Endothelial cell of coronary artery (primary cell): Measurements from ENCODE around the gene ENTPD7. TPM values are rescaled to one million over a fixed set of nuclear protein-coding genes. Genes with fewer than 3 reads are reported as not detected.

Source experiments
- total RNA-seq: library from RNA; depleted of rRNA; stranded (reverse); fragments of >200 nt; gene quantifications from 2 replicates; pipeline ENCODE4 v1.2.3, GENCODE V29; 2014

ENTPD7 gene, protein sequence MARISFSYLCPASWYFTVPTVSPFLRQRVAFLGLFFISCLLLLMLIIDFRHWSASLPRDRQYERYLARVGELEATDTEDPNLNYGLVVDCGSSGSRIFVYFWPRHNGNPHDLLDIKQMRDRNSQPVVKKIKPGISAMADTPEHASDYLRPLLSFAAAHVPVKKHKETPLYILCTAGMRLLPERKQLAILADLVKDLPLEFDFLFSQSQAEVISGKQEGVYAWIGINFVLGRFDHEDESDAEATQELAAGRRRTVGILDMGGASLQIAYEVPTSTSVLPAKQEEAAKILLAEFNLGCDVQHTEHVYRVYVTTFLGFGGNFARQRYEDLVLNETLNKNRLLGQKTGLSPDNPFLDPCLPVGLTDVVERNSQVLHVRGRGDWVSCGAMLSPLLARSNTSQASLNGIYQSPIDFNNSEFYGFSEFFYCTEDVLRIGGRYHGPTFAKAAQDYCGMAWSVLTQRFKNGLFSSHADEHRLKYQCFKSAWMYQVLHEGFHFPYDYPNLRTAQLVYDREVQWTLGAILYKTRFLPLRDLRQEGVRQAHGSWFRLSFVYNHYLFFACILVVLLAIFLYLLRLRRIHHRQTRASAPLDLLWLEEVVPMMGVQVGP
- 18.4 and 19.2 TPM in 2 replicates for total RNA-seq

DNA sequence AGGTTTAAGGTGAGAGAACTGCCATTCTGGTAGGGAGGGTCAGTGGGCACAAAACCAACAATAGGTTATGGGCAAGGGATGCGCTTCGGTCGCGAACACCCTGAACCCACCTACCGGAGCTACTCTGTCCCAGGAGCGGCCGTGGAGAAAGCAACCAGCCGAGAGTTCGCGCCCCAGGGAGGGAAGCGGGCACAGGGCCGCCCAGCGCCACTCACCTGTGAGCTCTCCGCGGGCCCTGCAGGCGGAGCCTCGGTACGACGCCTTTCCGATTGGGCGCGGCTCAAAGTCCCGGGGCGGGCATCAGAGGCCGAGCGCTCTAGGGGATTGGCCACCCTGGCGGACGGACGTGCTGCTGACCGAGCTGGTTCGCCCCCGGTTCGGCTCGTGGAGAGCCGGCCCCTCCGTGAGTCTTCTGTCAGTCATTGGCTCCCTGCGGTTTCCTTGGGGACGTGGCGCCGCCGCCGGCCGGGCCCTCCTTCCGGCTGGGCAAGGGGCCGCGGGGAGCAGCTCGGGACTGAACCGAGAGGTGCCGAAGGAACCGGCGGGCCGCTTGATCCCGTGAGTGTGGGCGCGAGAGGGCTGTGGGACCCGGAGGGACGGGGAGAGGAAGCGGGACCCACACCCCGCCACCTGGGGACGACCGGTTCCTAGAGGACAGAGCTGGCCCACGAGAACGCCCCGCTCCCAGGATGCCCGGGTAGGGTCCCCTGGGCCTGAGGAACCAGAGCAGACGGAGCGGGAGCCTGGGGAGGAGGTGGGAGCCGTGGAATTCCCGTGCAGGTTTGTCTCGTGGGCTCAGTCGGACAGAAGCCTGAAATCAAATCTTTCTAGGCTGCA is at the start of gene ENTPD7:
ENTPD7 (plus strand) TSS at position 479 of the 837 bp plus-strand sequence. CDS start 448 bp downstream, outside the sequence.

DNA sequence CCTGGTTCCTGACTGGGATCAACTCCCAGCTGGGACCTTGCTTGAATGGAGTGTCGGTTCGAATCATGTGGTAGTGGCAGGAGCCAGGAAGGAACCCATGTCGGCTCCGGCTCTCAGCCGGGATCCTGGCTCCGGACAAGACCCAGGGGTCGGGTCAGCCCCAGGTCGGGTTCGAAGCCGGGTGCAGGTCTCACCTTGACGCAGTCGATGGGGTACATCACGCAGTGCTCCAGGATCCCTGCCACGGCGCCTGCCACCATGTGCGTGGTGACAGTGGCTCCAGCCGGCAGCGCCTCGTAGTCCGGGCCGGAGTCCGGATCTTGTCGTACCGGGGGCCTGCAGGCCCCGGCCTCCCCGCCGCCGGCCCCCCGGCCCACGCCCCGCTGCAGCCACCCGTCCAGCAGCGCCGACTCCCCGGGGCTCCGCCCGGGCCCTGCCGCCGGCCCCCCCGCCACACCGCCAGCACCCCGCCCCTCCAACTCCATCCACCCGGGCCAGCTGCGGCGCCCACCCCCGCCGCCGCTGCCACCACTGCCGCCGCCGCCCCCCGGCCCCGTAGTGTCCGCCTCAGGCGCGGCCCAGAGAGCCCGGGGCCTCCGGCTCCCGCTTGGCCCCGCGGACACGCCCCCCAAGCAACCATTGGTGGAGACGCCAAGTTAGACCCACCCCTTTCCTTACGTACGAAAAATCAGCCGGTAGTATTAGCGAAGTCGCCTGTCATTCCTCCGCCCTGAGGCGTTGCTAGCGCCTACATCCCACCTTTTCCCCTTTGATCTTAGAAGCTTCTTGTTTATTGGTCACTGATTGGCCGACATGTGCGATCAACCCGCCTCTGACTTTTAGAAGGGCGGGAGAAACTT is 39.2 kb upstream of the ENTPD7 start, which contains the start of gene SLC25A28:
SLC25A28 (minus strand) TSS at position 589 of the 860 bp plus-strand sequence; CDS start at position 485, 104 bp downstream.

DNA sequence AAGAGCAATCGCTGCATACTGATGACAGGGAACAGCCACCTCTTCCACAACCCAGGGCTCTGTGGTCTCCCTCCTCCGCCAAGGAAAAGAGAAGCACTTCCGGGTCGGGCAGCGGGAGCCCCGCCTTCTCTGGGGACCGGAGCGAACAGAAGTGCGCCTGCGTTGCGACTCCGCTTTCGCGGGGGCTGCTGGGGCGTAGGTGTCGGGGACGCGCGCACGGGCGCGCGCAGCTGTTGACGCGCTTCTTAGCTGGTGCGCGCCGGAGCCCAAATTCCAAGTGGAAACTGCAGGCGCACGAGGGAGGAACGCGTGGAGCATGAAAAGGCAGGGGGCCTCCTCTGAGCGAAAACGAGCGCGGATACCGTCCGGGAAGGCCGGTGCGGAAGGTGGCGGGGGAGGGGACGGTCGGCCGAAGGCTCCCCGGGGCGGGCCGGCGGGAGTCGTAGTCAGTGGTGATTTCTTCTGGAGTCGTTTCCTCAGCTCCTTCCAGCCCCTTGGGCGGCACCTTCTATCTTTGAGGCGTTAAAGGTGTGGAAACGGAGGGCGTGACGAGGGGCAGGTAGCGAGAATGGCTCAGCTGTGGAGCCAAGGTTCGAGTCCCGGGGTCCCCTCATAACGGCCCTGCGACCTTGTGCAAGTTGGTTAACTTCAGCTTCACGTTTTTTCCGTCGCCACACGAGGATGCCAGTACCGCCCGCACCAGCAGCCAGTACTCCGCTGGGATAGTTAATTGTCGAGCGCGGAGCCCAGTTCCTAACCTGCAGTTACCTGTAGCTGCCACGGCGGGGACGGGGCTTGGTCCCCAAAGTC is 72.9 kb downstream of the ENTPD7 start, which contains the start of the genes COX15 and CUTC:
COX15 (minus strand) TSS at position 95 of the 810 bp plus-strand sequence; CDS start at position 17, 78 bp downstream.
CUTC (plus strand) TSS at position 202 of the 810 bp plus-strand sequence; CDS start at position 317, 115 bp downstream.

Other genes with a start within 250 kb of the ENTPD7 start
- gene GOT1, start 228.9 kb upstream of the ENTPD7 start, total RNA-seq: 20.8 and 21.0 TPM in 2 replicates
- gene NKX2-3, start 126.6 kb upstream of the ENTPD7 start, total RNA-seq: not detected in 2 replicates
- 9.8 and 14.7 TPM in 2 replicates for gene SLC25A28, start 39.1 kb upstream of the ENTPD7 start, total RNA-seq
- gene COX15, start 72.6 kb downstream of the ENTPD7 start, total RNA-seq: 31.4 and 33.4 TPM in 2 replicates
- 20.5 and 25.8 TPM in 2 replicates for gene CUTC, start 72.7 kb downstream of the ENTPD7 start, total RNA-seq
- gene ABCC2, start 123.1 kb downstream of the ENTPD7 start, total RNA-seq: 0.54 and 1.0 TPM in 2 replicates